Nephron (organoid): ENCODE results near the gene MSANTD1.
A peak's percentile ranks its signal among the peaks of the same experiment; 100 is the strongest.

ENCODE experiments used
- H3K27ac Mint-ChIP-seq, 3 experiments: 2 replicates each; pipeline ENCODE4 v1.8.0; 2020; ENCODE audit warnings: mixed read lengths in 3 of 3, mild to moderate bottlenecking in 2 of 3, moderate library complexity in 1 of 3
- H3K27me3 Mint-ChIP-seq: 2 replicates; pipeline ENCODE4 v1.8.0; 2021; ENCODE audit warnings: low read depth, mild to moderate bottlenecking, moderate library complexity, mixed read lengths
- H3K36me3 Mint-ChIP-seq: 2 replicates; pipeline ENCODE4 v1.8.0; 2020; ENCODE audit warnings: low read depth, mixed read lengths
- H3K4me1 Mint-ChIP-seq: 2 replicates; pipeline ENCODE4 v1.8.0; 2020; ENCODE audit warnings: mixed read lengths
- H3K4me3 Mint-ChIP-seq, 3 experiments: 2 replicates each; pipeline ENCODE4 v1.8.0; 2020; ENCODE audit warnings: mild to moderate bottlenecking in 3 of 3, mixed read lengths in 3 of 3, moderate library complexity in 2 of 3
- H3K9me3 Mint-ChIP-seq: 2 replicates; pipeline ENCODE4 v1.8.0; 2020; ENCODE audit warnings: mixed read lengths
- TF ChIP-seq, protein P1 (sequence below), 3 experiments: fragments of 200-600 bp; sonication (generic); IDR thresholded peaks; one replicate each; pipeline ENCODE4 v1.5.0; 2021; ENCODE audit warnings: antibody characterized with exemption in 3 of 3; ENCODE audit not compliant: unreplicated experiment in 3 of 3

MSANTD1 gene

DNA sequence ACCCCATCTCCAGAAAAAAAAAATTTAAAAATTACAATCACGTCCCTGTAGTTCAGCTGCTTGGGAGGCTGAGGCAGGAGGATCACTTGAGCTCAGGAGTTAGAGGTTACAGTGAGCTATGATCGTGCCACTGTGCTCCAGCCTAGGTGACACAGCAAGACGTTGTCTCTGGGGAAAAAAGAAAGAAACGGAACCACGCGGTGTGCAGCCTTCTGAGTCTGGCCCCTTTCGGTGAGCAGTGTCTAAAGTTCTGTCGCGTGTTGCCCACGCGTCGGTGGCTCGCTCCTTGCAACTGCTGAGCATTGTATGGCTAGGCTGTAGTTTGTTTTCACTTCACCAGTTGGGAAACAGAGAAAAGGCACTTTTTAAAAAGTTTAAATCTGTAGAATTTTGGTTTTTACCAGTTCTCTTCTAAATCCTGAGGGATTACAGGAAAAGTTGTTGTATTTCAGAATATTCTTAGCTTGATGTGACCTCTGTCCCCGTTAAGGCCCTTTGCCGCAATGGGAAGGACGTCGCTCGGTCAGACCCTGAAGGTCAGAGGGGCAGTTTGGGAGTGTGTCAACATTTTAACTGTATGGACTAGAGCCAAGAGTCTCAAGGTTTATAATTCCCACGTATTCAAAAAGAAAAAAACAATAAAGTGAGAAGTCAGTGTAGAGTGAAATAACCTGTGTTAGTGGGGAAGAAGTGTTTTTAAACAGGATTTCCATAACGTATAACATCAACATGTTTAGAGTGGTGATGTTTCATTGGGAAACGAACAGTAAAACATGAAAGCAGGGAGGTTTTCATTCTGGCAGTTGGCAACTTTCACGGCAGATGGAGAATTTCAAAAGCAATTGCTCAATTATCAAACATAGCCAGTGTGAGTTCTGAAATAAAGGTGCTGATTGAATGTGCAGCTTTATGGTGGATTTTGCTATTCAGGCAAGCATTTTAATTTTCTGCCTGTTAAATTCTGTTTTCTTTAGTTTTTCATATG, 45.8 kb upstream of the MSANTD1 start:
- TF ChIP-seq, protein P1, sequence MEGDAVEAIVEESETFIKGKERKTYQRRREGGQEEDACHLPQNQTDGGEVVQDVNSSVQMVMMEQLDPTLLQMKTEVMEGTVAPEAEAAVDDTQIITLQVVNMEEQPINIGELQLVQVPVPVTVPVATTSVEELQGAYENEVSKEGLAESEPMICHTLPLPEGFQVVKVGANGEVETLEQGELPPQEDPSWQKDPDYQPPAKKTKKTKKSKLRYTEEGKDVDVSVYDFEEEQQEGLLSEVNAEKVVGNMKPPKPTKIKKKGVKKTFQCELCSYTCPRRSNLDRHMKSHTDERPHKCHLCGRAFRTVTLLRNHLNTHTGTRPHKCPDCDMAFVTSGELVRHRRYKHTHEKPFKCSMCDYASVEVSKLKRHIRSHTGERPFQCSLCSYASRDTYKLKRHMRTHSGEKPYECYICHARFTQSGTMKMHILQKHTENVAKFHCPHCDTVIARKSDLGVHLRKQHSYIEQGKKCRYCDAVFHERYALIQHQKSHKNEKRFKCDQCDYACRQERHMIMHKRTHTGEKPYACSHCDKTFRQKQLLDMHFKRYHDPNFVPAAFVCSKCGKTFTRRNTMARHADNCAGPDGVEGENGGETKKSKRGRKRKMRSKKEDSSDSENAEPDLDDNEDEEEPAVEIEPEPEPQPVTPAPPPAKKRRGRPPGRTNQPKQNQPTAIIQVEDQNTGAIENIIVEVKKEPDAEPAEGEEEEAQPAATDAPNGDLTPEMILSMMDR (IDR thresholded peaks at IDR 0.05; ENCODE audit: unreplicated experiment in 3 of 3) = no peak
- no peak overlapping the region for H3K4me3 Mint-ChIP-seq
- peaks cover 28% of the 10 kb centered on the region for H3K36me3 Mint-ChIP-seq
- H3K4me1 Mint-ChIP-seq = peaks cover 29% of the 10 kb centered on the region
- H3K27me3 Mint-ChIP-seq = no peaks in the 10 kb centered on the region
- H3K9me3 Mint-ChIP-seq = no peaks in the 10 kb centered on the region
- H3K27ac Mint-ChIP-seq = peak overlapping the region in 2 of 3 experiments; percentile 41 to 64

DNA sequence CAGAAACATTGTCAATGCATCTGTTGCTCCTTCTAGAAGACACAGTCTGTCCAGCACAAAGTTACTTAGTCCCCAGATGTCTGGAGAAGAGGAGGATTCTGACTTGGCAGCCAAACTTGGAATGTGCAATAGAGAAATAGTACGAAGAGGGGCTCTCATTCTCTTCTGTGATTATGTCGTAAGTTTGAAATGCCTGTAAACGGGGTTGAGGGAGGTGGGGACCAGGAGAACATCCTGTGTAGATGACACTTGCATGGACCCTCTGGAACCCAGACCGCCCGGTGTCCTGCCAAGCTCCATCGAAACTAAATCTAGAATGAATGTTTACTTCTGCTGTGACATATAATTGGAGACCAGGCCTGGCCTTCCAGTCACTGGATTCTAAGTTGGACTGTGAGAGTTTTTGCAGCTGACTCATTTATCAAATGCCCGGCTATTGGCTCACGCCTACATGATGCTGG, 45.0 kb upstream of the MSANTD1 start:
- peaks cover 29% of the 10 kb centered on the region for H3K4me1 Mint-ChIP-seq
- no peaks in the 10 kb centered on the region for H3K27me3 Mint-ChIP-seq
- H3K27ac Mint-ChIP-seq = peak overlapping the region; percentile 15 to 41 (median 30)
- no peak overlapping the region for H3K4me3 Mint-ChIP-seq
- H3K36me3 Mint-ChIP-seq = peaks cover 32% of the 10 kb centered on the region
- no peaks in the 10 kb centered on the region for H3K9me3 Mint-ChIP-seq
- TF ChIP-seq, protein P1 (IDR thresholded peaks at IDR 0.05; ENCODE audit: unreplicated experiment in 3 of 3) = no peak

DNA sequence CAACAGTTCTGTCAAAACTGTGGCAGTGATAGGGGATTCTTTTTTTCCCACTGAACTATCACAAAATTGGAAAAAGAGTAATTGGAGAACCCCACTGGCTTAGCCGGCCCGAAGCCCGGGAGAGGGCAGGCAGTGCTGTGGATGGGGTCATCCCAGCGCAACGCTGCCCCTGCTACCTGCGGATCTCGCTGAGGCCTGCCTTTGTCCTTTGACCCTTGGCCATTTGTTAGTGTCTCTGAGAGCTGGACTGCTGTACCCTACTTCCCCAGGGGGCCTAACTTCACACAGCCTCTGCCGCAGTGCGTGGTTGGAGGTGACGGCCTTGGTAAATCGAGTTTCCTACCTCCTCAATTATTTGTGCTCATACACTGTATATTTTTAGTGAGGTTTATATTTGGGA, 43.0 kb upstream of the MSANTD1 start:
- peaks cover 27% of the 10 kb centered on the region for H3K4me1 Mint-ChIP-seq
- H3K36me3 Mint-ChIP-seq = peaks cover 49% of the 10 kb centered on the region
- H3K27ac Mint-ChIP-seq = no peak overlapping the region
- TF ChIP-seq, protein P1 (IDR thresholded peaks at IDR 0.05; ENCODE audit: unreplicated experiment in 3 of 3) = no peak
- no peaks in the 10 kb centered on the region for H3K9me3 Mint-ChIP-seq
- H3K27me3 Mint-ChIP-seq = no peaks in the 10 kb centered on the region
- no peak overlapping the region for H3K4me3 Mint-ChIP-seq

DNA sequence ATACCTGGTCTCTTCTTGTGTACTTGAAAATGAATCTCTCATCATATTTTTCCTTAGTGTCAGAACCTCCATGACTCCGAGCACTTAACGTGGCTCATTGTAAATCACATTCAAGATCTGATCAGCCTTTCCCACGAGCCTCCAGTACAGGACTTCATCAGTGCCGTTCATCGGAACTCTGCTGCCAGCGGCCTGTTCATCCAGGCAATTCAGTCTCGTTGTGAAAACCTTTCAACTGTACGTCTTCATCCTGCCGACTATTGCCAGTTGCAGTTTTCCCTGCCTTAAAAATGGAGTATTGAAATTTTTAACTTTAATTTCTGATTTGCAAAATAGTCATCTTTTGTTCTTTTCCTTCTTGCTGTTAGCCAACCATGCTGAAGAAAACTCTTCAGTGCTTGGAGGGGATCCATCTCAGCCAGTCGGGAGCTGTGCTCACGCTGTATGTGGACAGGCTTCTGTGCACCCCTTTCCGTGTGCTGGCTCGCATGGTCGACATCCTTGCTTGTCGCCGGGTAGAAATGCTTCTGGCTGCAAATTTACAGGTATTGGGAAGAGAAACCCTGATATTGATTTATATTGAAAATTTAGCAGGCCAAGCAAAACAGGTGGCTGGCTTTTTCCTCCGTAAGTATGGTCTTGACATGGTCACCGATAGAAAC, 42.4 kb upstream of the MSANTD1 start:
- H3K4me3 Mint-ChIP-seq = no peak overlapping the region
- TF ChIP-seq, protein P1 (IDR thresholded peaks at IDR 0.05; ENCODE audit: unreplicated experiment in 3 of 3) = no peak
- no peaks in the 10 kb centered on the region for H3K9me3 Mint-ChIP-seq
- H3K27me3 Mint-ChIP-seq = no peaks in the 10 kb centered on the region
- peaks cover 21% of the 10 kb centered on the region for H3K4me1 Mint-ChIP-seq
- H3K27ac Mint-ChIP-seq = peak overlapping the region in 1 of 3 experiments; percentile 70
- peaks cover 49% of the 10 kb centered on the region for H3K36me3 Mint-ChIP-seq

DNA sequence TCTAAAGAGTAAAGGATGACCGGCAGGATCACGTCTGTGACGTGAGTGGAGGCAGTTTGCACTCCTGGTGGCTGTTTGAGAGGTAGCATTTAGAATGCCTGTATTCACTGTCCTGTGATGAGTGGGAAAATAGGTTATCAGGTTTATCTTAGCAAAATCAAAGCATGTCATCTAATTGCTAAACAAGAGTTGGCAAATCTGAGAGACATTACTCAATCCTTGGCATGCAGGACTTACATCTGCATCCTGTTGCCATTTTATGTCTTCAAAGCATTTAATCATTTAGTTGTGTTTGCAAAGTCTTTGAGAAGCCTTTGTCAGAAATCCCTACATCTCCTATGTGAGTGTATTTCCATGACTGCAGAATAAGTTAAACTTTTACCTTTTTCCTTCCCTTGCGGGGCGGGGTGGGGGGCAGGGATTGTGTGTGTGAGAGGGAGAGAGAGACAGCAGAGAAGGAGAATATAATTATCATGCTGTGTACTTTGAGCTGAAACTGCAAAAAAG, 41.4 kb upstream of the MSANTD1 start:
- Mint-ChIP-seq H3K36me3 (peaks cover 55% of the 10 kb centered on the region), H3K9me3 (no peaks in the 10 kb centered on the region), H3K4me1 (peaks cover 14% of the 10 kb centered on the region), H3K27ac (peak overlapping the region; percentile 14 to 70 (median 33)), H3K27me3 (no peaks in the 10 kb centered on the region), H3K4me3 (no peak overlapping the region)
- TF ChIP-seq, protein P1 (IDR thresholded peaks at IDR 0.05; ENCODE audit: unreplicated experiment in 3 of 3) = peak in 1 of 3 experiments; percentile 1
